D721Med (cell line): Measurements from ENCODE around the gene MRPS26.

Experiments used
- DNase-seq: peaks from one replicate; pipeline ENCODE4 v3.0.0; 2011; ENCODE audit warnings: low spot score; ENCODE audit not compliant: insufficient read length
- FAIRE-seq: peaks from 2 replicates; lab custom pipeline; 2011; peaks lifted over from hg19 to GRCh38; lab: Jason Lieb, UNC
- CTCF ChIP-seq: IDR thresholded peaks from 2 replicates; pipeline ENCODE4 v1.5.1; 2012; ENCODE audit warnings: mild to moderate bottlenecking, control low read depth; ENCODE audit not compliant: insufficient read depth; ENCODE audit errors: missing control alignments

The MRPS26 gene

GRCh38 chr20:3031524-3032147 lies 14.2 kb upstream of the MRPS26 start:
- no peak for TF ChIP-seq CTCF
- no peak for FAIRE-seq
- no peak for DNase-seq

- no peak for TF ChIP-seq CTCF
- DNase-seq (no peak), FAIRE-seq (no peak)
Observed at GRCh38 chr20:3032624-3033023, 13.2 kb upstream of the MRPS26 start.

DNA sequence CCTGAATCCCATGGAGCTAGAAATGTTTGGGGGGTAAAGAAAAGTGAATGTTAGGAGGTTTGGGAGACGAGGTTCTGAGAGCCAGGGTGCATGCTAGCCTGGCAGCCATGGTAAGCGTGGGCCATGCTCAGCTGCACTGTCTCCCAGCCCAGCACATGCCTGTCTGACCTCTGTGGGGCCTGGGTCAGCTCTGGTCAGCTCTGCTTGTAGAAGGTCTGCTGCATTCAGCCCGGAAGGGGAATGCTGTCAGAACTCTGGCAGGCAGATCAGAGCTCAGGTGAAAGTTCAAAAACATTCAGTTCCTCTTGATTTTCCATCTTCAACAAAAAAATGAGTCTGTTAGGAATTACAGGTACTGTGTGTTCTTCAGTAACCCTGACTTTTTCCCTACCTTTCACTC lies 8.2 kb upstream of the MRPS26 start:
- no peak for FAIRE-seq

DNA sequence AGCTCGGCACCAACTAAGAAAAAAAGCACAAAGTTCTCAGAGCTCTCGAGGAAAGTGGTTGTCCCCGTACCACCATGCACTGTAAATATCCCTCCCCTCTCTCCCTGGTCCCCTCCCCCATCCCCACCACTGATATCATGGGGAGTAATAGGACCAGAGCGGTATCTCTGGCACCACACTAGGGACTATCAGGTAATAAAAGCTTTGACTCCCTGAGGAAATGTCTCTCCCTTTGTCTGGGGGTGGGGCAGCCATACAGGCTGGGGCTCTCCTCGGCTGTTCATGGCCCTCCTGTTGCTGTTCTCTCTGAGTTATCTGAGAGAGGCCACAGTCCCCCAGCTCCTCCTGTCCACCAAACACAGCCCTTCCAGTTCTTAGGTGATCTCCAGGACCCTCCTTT lies 7.4 kb upstream of the MRPS26 start:
- FAIRE-seq (no peak), DNase-seq (no peak)
- TF ChIP-seq CTCF, result no peak

More for the DNA sequence above, 8.2 kb upstream of the MRPS26 start:
- no peak for DNase-seq
- no peak for TF ChIP-seq CTCF

DNA sequence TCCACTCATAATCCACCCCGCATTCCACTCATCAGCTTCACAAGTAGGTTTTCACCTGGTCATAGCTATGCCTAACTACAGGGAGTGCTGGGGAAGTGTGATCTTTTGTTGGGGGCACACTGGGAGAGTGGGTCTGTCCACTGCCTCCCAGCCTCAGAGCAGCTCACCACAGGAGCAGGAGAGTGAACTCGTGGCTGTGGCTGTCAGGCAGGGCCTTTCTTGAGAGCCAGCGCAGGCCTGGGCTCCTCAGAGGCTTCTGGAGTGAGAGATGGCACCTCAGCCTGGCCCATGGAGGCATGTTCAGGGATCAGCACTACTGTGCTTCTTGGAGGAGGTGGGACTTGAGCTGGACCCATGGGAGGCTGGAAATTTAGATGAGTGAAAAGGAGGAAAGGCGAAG lies 6.4 kb upstream of the MRPS26 start:
- no peak for TF ChIP-seq CTCF
- no peak for FAIRE-seq
- no peak for DNase-seq

GRCh38 chr20:3040086-3040485 lies 5.8 kb upstream of the MRPS26 start:
- no peak for FAIRE-seq
- TF ChIP-seq CTCF, result no peak
- no peak for DNase-seq

GRCh38 chr20:3041854-3042409 lies 3.9 kb upstream of the MRPS26 start:
- no peak for DNase-seq
- TF ChIP-seq CTCF, result no peak
- FAIRE-seq, result no peak
